ENCODE results near the gene INO80E. TPM values are rescaled to one million over a fixed set of nuclear protein-coding genes. Genes with fewer than 3 reads are reported as not detected.

Gene INO80E
- total RNA-seq, 4 donors from 2014 or later, result 46.6 to 85.8 (median 75.9) TPM

DNA sequence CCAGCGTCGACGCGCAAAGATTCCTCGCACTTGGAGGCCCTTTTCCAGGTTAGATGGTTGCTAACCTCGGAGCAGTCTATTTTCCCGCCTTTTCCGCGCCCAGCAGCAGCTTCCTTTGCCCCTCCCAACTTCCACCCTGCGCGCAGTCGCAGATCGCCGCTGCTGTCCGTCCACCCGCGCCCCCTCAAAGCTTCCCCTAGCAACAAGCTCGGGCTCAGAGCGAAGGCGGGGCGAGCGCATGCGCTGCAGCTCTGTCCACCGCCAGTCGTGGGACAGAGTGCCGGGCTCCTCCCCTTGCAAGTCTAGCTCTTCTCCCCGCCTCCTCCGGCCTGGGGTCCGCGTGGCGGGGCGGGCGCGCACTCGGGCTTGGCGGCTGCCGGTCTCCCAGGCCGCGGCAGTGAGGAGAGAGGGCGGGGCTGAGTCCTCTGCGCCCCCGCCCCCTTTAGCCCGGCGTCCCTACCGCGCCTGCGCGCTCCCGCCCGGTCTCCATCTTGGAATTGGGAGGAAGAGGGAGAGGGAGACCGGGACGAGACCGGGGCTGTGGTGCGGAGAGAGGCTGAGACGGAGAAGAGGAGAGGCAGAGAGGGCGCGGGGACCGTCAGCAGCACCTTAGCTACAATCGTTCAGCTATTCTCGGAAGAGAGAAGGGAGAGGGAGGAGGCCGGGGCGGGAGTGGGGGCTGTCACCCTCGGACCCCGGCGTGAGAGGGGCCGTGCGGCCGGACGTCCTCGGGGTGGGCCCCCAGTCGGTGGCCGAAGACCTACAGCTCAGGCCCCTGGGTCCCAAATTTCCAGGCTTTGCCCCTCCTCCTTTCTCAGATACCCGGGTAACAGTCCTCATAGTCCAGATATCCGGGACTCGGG, 22.4 kb upstream of the INO80E start, which contains the start of gene TAOK2:
Gene TAOK2, plus strand, starts transcription at position 485 of the 863 bp plus-strand sequence. CDS start 3,905 bp downstream, outside the sequence.
- Histone ChIP-seq H3K27me3 (no peaks in the 10 kb centered on the region), H3K36me3 (peaks cover 0 to 31% (median 0%) of the 10 kb centered on the region in 3 donors), H3K4me1 (peaks cover 0 to 38% (median 12%) of the 10 kb centered on the region in 4 donors), H3K9me3 (no peaks in the 10 kb centered on the region), H3K27ac (peak within 1 kb of the TSS; percentile 86 to 92 (median 88)), H3K4me3 (peak within 1 kb of the TSS; percentile 72 to 96 (median 91))
- DNase-seq, result peak; percentile 95 to 99 (median 97)
- TF ChIP-seq, protein P1, sequence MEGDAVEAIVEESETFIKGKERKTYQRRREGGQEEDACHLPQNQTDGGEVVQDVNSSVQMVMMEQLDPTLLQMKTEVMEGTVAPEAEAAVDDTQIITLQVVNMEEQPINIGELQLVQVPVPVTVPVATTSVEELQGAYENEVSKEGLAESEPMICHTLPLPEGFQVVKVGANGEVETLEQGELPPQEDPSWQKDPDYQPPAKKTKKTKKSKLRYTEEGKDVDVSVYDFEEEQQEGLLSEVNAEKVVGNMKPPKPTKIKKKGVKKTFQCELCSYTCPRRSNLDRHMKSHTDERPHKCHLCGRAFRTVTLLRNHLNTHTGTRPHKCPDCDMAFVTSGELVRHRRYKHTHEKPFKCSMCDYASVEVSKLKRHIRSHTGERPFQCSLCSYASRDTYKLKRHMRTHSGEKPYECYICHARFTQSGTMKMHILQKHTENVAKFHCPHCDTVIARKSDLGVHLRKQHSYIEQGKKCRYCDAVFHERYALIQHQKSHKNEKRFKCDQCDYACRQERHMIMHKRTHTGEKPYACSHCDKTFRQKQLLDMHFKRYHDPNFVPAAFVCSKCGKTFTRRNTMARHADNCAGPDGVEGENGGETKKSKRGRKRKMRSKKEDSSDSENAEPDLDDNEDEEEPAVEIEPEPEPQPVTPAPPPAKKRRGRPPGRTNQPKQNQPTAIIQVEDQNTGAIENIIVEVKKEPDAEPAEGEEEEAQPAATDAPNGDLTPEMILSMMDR (IDR thresholded peaks at IDR 0.05), result peak in 1 of 6 experiments; percentile 3
- TF ChIP-seq POLR2A (IDR thresholded peaks at IDR 0.05), result peak; percentile 82 to 83

DNA sequence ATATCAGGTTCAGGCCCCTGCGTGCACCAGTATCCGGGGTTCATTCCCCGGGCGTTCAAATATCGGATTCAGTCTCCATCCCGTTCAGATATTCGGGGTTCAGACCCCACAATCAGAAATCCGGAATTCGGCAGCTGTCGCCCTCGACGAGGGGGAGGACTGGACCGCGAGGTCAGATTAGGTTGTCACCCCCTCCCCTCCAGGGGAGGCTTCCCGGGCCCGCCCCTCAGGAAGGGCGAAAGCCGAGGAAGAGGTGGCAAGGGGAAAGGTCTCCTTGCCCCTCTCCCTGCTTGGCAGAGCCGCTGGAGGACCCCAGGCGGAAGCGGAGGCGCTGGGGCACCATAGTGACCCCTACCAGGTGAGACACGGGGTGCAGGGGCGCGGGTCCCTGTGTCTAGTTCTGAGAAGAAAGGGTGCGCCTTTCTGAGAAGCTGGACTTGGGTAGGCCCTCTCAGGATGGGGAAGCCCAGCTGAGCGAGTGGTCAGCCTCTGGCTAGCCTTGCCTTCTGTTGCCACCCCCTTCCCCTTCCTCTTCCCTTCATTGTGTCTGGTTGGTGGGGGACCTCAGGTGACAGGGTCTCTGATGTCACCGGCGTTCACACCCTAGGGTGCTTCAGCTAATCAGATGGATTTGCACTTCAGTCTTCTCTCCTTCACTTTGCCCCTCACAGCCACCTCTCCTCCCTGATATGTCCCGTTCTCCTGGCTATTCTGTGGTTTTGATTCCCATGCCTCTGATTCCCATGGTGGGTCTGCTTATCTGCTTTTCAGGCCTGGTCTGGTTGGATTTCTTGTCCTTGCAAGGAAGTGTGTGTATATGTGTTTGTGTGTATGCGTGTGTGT, 21.5 kb upstream of the INO80E start:
- Histone ChIP-seq H3K27me3 (no peaks in the 10 kb centered on the region), H3K36me3 (peaks cover 0 to 34% (median 0%) of the 10 kb centered on the region in 3 donors), H3K9me3 (no peaks in the 10 kb centered on the region), H3K4me3 (peak overlapping the region; percentile 72 to 96 (median 91)), H3K4me1 (peaks cover 0 to 38% (median 12%) of the 10 kb centered on the region in 4 donors), H3K27ac (peak overlapping the region; percentile 86 to 92 (median 88))
- no peak for DNase-seq
- no peak for TF ChIP-seq POLR2A (IDR thresholded peaks at IDR 0.05)
- TF ChIP-seq, protein P1 (IDR thresholded peaks at IDR 0.05), result no peak

DNA sequence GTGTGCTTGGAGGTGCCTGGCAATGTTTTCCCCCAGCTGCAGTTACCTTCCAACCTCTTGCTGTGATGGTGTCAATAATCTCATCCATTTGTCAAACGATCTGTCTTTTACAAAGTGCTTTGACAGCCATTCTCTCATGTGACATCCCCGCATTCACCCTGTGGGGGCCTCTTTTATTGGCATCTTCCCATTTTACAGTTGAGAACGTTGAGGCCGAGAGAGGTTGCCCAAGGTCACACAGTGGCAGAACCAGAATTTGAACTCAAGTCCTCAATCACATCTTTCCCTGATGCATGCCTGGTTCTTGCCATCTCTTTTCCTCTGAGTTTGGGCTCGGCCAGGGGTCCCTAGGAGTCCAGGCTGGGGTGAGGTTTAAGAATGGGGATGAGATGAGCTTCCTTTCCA, 20.9 kb upstream of the INO80E start:
- no peaks in the 10 kb centered on the region for H3K9me3 ChIP-seq
- TF ChIP-seq, protein P1 (IDR thresholded peaks at IDR 0.05), result no peak
- no peak for TF ChIP-seq POLR2A (IDR thresholded peaks at IDR 0.05)
- DNase-seq, result no peak
- H3K27ac ChIP-seq, result peak overlapping the region in 2 of 4 donors; percentile 86 to 87
- H3K4me1 ChIP-seq, result peaks cover 0 to 38% (median 12%) of the 10 kb centered on the region in 4 donors
- H3K36me3 ChIP-seq, result peaks cover 0 to 34% (median 0%) of the 10 kb centered on the region in 3 donors
- H3K27me3 ChIP-seq, result no peaks in the 10 kb centered on the region
- H3K4me3 ChIP-seq, result peak overlapping the region in 3 of 4 donors; percentile 72 to 96 (median 88)

DNA sequence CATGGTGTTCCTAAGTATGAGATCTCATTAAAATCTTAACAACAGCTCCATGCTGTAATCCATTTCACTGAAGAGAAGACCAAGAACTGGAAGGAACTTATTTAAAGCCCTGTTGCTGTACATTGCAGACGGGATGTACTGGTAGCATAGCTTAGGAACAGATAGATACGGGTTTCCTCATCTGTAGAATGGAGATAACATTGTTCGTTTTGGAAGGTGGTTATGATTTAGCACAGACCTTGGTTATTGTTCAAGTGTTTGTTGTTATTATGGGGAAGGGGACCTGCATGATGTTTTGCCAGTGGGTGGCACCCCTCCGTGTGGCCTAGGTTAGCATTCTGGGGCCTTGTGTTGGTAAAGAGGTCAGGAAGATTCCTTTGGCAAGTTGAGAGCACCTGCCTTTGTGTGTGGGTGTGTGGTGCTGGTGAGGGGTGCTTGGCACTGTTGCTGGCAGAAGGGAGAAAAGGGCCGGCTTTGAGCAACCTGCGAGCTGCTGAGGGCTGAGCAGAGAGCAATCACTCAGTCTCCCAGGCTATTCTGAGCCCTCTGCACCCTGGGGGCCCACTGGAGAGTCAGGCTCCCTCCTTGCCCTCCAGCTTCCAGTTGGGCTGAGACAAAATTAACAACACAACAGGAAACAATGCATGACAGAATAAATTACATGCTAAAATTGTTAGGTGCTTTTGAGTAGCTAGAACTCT, 20.1 kb upstream of the INO80E start:
- Histone ChIP-seq H3K4me3 (peak overlapping the region in 2 of 4 donors; percentile 72 to 88), H3K27ac (peak overlapping the region in 1 of 4 donors; percentile 47), H3K9me3 (no peaks in the 10 kb centered on the region), H3K27me3 (no peaks in the 10 kb centered on the region), H3K4me1 (peaks cover 0 to 38% (median 12%) of the 10 kb centered on the region in 4 donors), H3K36me3 (peaks cover 0 to 43% (median 0%) of the 10 kb centered on the region in 3 donors)
- no peak for DNase-seq
- no peak for TF ChIP-seq POLR2A (IDR thresholded peaks at IDR 0.05)
- TF ChIP-seq, protein P1 (IDR thresholded peaks at IDR 0.05), result no peak
